CD4-positive, alpha-beta T cell treated with Interleukin-15 for 1 hour (primary cell): Measurements from ENCODE around the gene DLG2.
"Not testable (repeated sequence)": the region's sequence is repeated elsewhere in the genome, so short reads cannot be mapped to it uniquely, and the experiment has no call there.

Source experiments
- DNase-seq: peaks from one replicate; pipeline ENCODE4 v3.0.0-alpha.2; 2020

The DLG2 gene

GRCh38 chr11:85301895-85302678, 325.1 kb downstream of the DLG2 start:
- DNase-seq, result no peak

GRCh38 chr11:85299258-85299942, 327.7 kb downstream of the DLG2 start:
- no peak for DNase-seq

- no peak for DNase-seq
Measured at GRCh38 chr11:85295694-85296271, 331.4 kb downstream of the DLG2 start.

- DNase-seq, result no peak
Measured at GRCh38 chr11:85281550-85281949, 345.6 kb downstream of the DLG2 start.

- no peak for DNase-seq
Measured at GRCh38 chr11:85279267-85279666, 347.9 kb downstream of the DLG2 start.

GRCh38 chr11:85277693-85278092, 349.5 kb downstream of the DLG2 start:
- no peak for DNase-seq

GRCh38 chr11:85276332-85276731, 350.8 kb downstream of the DLG2 start:
- no peak for DNase-seq

- not testable (repeated sequence) for DNase-seq
Measured at GRCh38 chr11:85270315-85270714, 356.8 kb downstream of the DLG2 start.

- no peak for DNase-seq
Measured at GRCh38 chr11:85269109-85269508, 358.0 kb downstream of the DLG2 start.

GRCh38 chr11:85266646-85267045, 360.5 kb downstream of the DLG2 start:
- DNase-seq, result no peak

GRCh38 chr11:85263328-85263727, 363.8 kb downstream of the DLG2 start:
- no peak for DNase-seq

- no peak for DNase-seq
Measured at GRCh38 chr11:85257837-85258236, 369.3 kb downstream of the DLG2 start.

GRCh38 chr11:85256433-85256832, 370.7 kb downstream of the DLG2 start:
- DNase-seq, result no peak

- DNase-seq, result no peak
Measured at GRCh38 chr11:85249482-85249881, 377.7 kb downstream of the DLG2 start.

GRCh38 chr11:85247797-85248196, 379.3 kb downstream of the DLG2 start:
- no peak for DNase-seq

- no peak for DNase-seq
Measured at GRCh38 chr11:85238906-85239305, 388.2 kb downstream of the DLG2 start.

- DNase-seq, result not testable (repeated sequence)
Measured at GRCh38 chr11:85238038-85238437, 389.1 kb downstream of the DLG2 start.

GRCh38 chr11:85236211-85236610, 390.9 kb downstream of the DLG2 start:
- no peak for DNase-seq

- no peak for DNase-seq
Measured at GRCh38 chr11:85232559-85232958, 394.6 kb downstream of the DLG2 start.

GRCh38 chr11:85231588-85231987, 395.6 kb downstream of the DLG2 start:
- no peak for DNase-seq

- DNase-seq, result not testable (repeated sequence)
Measured at GRCh38 chr11:85229723-85230122, 397.4 kb downstream of the DLG2 start.

GRCh38 chr11:85196968-85197367, 430.2 kb downstream of the DLG2 start:
- DNase-seq, result no peak

- DNase-seq, result no peak
Measured at GRCh38 chr11:85195934-85196333, 431.2 kb downstream of the DLG2 start.

- no peak for DNase-seq
Measured at GRCh38 chr11:85187992-85188391, 439.2 kb downstream of the DLG2 start.
